OCI-LY7 (cell line): ENCODE results near the gene FRA10AC1. TPM values are rescaled to one million over a fixed set of nuclear protein-coding genes. Genes with fewer than 3 reads are reported as not detected.

ENCODE experiments used
- BruUV-seq: library from RNA; stranded (reverse); fragments of 400-500 nt; replicated peaks from 2 replicates; lab custom pipeline; 2021; lab: Mats Ljungman, UMichigan
- CTCF ChIA-PET: fragments of 300-600 bp; sonication (Branson Sonifier 250); formaldehyde crosslinking; loops from one replicate; lab custom pipeline; 2022; ENCODE audit warnings: antibody characterized with exemption; ENCODE audit not compliant: unreplicated experiment; lab: Charles Lee
- POLR2A ChIA-PET: fragments of 300-600 bp; sonication (Branson Sonifier 250); formaldehyde crosslinking; loops from one replicate; lab custom pipeline; 2022; ENCODE audit warnings: antibody characterized with exemption; lab: Charles Lee
- DNase-seq: peaks from one replicate; pipeline ENCODE4 v3.0.0-alpha.2; 2015; ENCODE audit warnings: low spot score
- H2AFZ ChIP-seq: fragments of 200-600 bp; sonication (generic), shearing (Covaris generic); 2 replicates; pipeline ENCODE4 v1.6.1; 2014; ENCODE audit warnings: mild to moderate bottlenecking, antibody characterized with exemption, low read length, moderate library complexity
- H3K27ac ChIP-seq: fragments of 200-600 bp; sonication (generic); 2 replicates; pipeline ENCODE4 v1.5.1; 2014; ENCODE audit warnings: mixed run types, low read depth, mild to moderate bottlenecking, moderate library complexity, low read length, inconsistent platforms; ENCODE audit not compliant: poor library complexity, severe bottlenecking
- H3K36me3 ChIP-seq: fragments of 200-600 bp; sonication (generic); 2 replicates; pipeline ENCODE4 v1.6.1; 2014; ENCODE audit warnings: mild to moderate bottlenecking, antibody characterized with exemption, low read length, moderate library complexity, mixed read lengths; ENCODE audit not compliant: insufficient read depth
- H3K4me1 ChIP-seq: fragments of 200-600 bp; sonication (generic); 2 replicates; pipeline ENCODE4 v1.5.1; 2014; ENCODE audit warnings: mild to moderate bottlenecking, low read length; ENCODE audit not compliant: insufficient read depth, poor library complexity, severe bottlenecking
- H3K4me2 ChIP-seq: fragments of 200-600 bp; sonication (generic); 2 replicates; pipeline ENCODE4 v1.6.1; 2014; ENCODE audit warnings: mild to moderate bottlenecking, low read length
- H3K4me3 ChIP-seq: fragments of 200-600 bp; sonication (generic); 2 replicates; pipeline ENCODE4 v1.5.1; 2014; ENCODE audit warnings: mild to moderate bottlenecking, low read depth, low read length; ENCODE audit not compliant: poor library complexity, severe bottlenecking
- H3K79me2 ChIP-seq: fragments of 200-600 bp; sonication (generic); 2 replicates; pipeline ENCODE4 v1.6.1; 2016; ENCODE audit warnings: low read depth, mild to moderate bottlenecking, low read length, moderate library complexity, mixed read lengths; ENCODE audit not compliant: insufficient read depth
- H3K9me2 ChIP-seq: fragments of 200-600 bp; sonication (generic); 2 replicates; pipeline ENCODE4 v1.6.1; 2016; ENCODE audit warnings: mild to moderate bottlenecking, low read length, mixed read lengths; ENCODE audit not compliant: insufficient read depth
- H3K9me3 ChIP-seq: fragments of 200-600 bp; sonication (generic); 2 replicates; pipeline ENCODE4 v1.6.1; 2014; ENCODE audit warnings: mild to moderate bottlenecking, mixed run types, low read length, mixed read lengths
- H4K20me1 ChIP-seq: fragments of 200-600 bp; sonication (generic); 2 replicates; pipeline ENCODE4 v1.6.1; 2014; ENCODE audit warnings: mild to moderate bottlenecking, antibody characterized with exemption, low read length, moderate library complexity, mixed read lengths; ENCODE audit not compliant: insufficient read depth
- CTCF ChIP-seq: fragments of 200-600 bp; sonication (generic); conservative IDR thresholded peaks from 2 replicates; pipeline ENCODE4 v1.5.1; 2014; ENCODE audit warnings: mild to moderate bottlenecking, antibody characterized with exemption, low read length, moderate library complexity, mixed read lengths
- EZH2phosphoT487 ChIP-seq: fragments of 200-600 bp; sonication (generic); IDR thresholded peaks from 2 replicates; pipeline ENCODE4 v1.6.1; 2018; ENCODE audit warnings: low read depth, borderline replicate concordance, mild to moderate bottlenecking, mixed run types, antibody characterized with exemption, low read length, moderate library complexity, mixed read lengths
- intact Hi-C: fragments of 100-400 bp; cut with micrococcal nuclease; formaldehyde crosslinking; loops from one replicate; pipeline ENCODE4 v1.10.0; 2022; ENCODE audit not compliant: unreplicated experiment
- total RNA-seq, 2 experiments: library from RNA; depleted of rRNA in 1 of 2; stranded (reverse); fragments of >200 nt in 1 of 2; shearing (Covaris generic) in 1 of 2; gene quantifications; 2 replicates each; pipeline ENCODE4 v1.2.3, GENCODE V29; 2014 to 2022

FRA10AC1 gene
- total RNA-seq, 2 experiments from 2014 or later: 11.9 to 30.2 TPM

- ChIA-PET POLR2A (interaction anchor here (0.5 to 0.6 kb wide), 2 partner anchors 9 to 73 kb away, joined by 3 to 5 read pairs; no protein-coding TSS in a partner anchor), CTCF (no interaction called here)
- no peaks in the 10 kb centered on the region for H3K79me2 ChIP-seq
- TF ChIP-seq CTCF (no peak), EZH2phosphoT487 (no peak)
- H3K9me3 ChIP-seq: no peaks in the 10 kb centered on the region
- no peaks in the 10 kb centered on the region for H3K9me2 ChIP-seq
- peak overlapping the region; percentile 75 for H3K4me2 ChIP-seq
- H3K36me3 ChIP-seq: no peaks in the 10 kb centered on the region
- H3K4me3 ChIP-seq: peak overlapping the region; percentile 5
- BruUV-seq: no TSS peak
- intact Hi-C loops: loop anchor here (5.0 kb wide), 2 partner anchors 56 to 124 kb away; partner anchors contain the start of gene CEP55
- peaks cover 100% of the 10 kb centered on the region for H3K4me1 ChIP-seq
- H3K27ac ChIP-seq: peak overlapping the region; percentile 96
- H2AFZ ChIP-seq: peak overlapping the region; percentile 33; the same call in 1 of the 2 replicates
- no peaks in the 10 kb centered on the region for H4K20me1 ChIP-seq
- no peak for DNase-seq
These were observed 81.5 kb downstream of the FRA10AC1 start for GRCh38 chr10:93620925-93621324.

Other genes with a start within 250 kb of the FRA10AC1 start
- gene MYOF, start 220.3 kb downstream of the FRA10AC1 start, total RNA-seq (2014; rRNA removed; shearing (Covaris generic)): not detected in 2 replicates
- 0.30 and 0.42 TPM in 2 replicates for gene MYOF, start 220.3 kb downstream of the FRA10AC1 start, total RNA-seq (2022)
- gene CEP55, start 206.0 kb downstream of the FRA10AC1 start, total RNA-seq (2014; rRNA removed; shearing (Covaris generic)): 64.5 and 83.0 TPM in 2 replicates
- 68.3 and 75.2 TPM in 2 replicates for gene CEP55, start 206.0 kb downstream of the FRA10AC1 start, total RNA-seq (2022)
- gene FFAR4, start 135.9 kb downstream of the FRA10AC1 start, total RNA-seq (2014; rRNA removed; shearing (Covaris generic)): not detected in 2 replicates
- not detected in 2 replicates for gene FFAR4, start 135.9 kb downstream of the FRA10AC1 start, total RNA-seq (2022)
- not detected in 2 replicates for gene RBP4, start 101.4 kb downstream of the FRA10AC1 start, total RNA-seq (2014; rRNA removed; shearing (Covaris generic))
- gene RBP4, start 101.4 kb downstream of the FRA10AC1 start, total RNA-seq (2022): not detected in 2 replicates
- gene PDE6C, start 90.1 kb downstream of the FRA10AC1 start, total RNA-seq (2014; rRNA removed; shearing (Covaris generic)): 0.03 and 0.05 TPM in 2 replicates
- gene PDE6C, start 90.1 kb downstream of the FRA10AC1 start, total RNA-seq (2022): 0.13 TPM in 1 of 2 replicates, not detected in the other
- gene LGI1, start 55.3 kb upstream of the FRA10AC1 start, total RNA-seq (2014; rRNA removed; shearing (Covaris generic)): 0.41 TPM in 1 of 2 replicates, not detected in the other
- not detected in 2 replicates for gene LGI1, start 55.3 kb upstream of the FRA10AC1 start, total RNA-seq (2022)
- gene SLC35G1, start 191.4 kb upstream of the FRA10AC1 start, total RNA-seq (2014; rRNA removed; shearing (Covaris generic)): 5.9 and 6.0 TPM in 2 replicates
- gene SLC35G1, start 191.4 kb upstream of the FRA10AC1 start, total RNA-seq (2022): 6.0 and 6.9 TPM in 2 replicates